ENCODE results near the gene CFAP20DC.

Gene CFAP20DC

GRCh38 chr3:58804914-58805313, 244.9 kb downstream of the CFAP20DC start:
- no peak for DNase-seq (ENCODE audit: extremely low read depth, low read depth)
- H3K4me3 ChIP-seq (replicated peaks; ENCODE audit: low read depth, low read length), result no peak overlapping the region
- TF ChIP-seq CTCF (IDR thresholded peaks at IDR 0.05; ENCODE audit: low read depth, low read length, missing control alignments), result no peak

- no peak for TF ChIP-seq CTCF (IDR thresholded peaks at IDR 0.05; ENCODE audit: low read depth, low read length, missing control alignments)
- DNase-seq (ENCODE audit: extremely low read depth, low read depth), result no peak
These were observed 248.3 kb downstream of the CFAP20DC start for GRCh38 chr3:58801541-58801940.

GRCh38 chr3:58800940-58801339, 248.9 kb downstream of the CFAP20DC start:
- no peak overlapping the region for H3K4me3 ChIP-seq (replicated peaks; ENCODE audit: low read depth, low read length)
- no peak for DNase-seq (ENCODE audit: extremely low read depth, low read depth)
- no peak for TF ChIP-seq CTCF (IDR thresholded peaks at IDR 0.05; ENCODE audit: low read depth, low read length, missing control alignments)

More at GRCh38 chr3:58801541-58801940, 248.3 kb downstream of the CFAP20DC start:
- no peak overlapping the region for H3K4me3 ChIP-seq (replicated peaks; ENCODE audit: low read depth, low read length)

GRCh38 chr3:58800032-58800431, 249.8 kb downstream of the CFAP20DC start:
- no peak overlapping the region for H3K4me3 ChIP-seq (replicated peaks; ENCODE audit: low read depth, low read length)
- DNase-seq (ENCODE audit: extremely low read depth, low read depth), result no peak
- no peak for TF ChIP-seq CTCF (IDR thresholded peaks at IDR 0.05; ENCODE audit: low read depth, low read length, missing control alignments)

GRCh38 chr3:58799271-58799670, 250.6 kb downstream of the CFAP20DC start:
- no peak for TF ChIP-seq CTCF (IDR thresholded peaks at IDR 0.05; ENCODE audit: low read depth, low read length, missing control alignments)
- DNase-seq (ENCODE audit: extremely low read depth, low read depth), result no peak
- no peak overlapping the region for H3K4me3 ChIP-seq (replicated peaks; ENCODE audit: low read depth, low read length)

GRCh38 chr3:58798312-58798711, 251.5 kb downstream of the CFAP20DC start:
- no peak for DNase-seq (ENCODE audit: extremely low read depth, low read depth)
- H3K4me3 ChIP-seq (replicated peaks; ENCODE audit: low read depth, low read length), result no peak overlapping the region
- no peak for TF ChIP-seq CTCF (IDR thresholded peaks at IDR 0.05; ENCODE audit: low read depth, low read length, missing control alignments)

GRCh38 chr3:58794750-58795149, 255.1 kb downstream of the CFAP20DC start:
- H3K4me3 ChIP-seq (replicated peaks; ENCODE audit: low read depth, low read length), result no peak overlapping the region
- no peak for DNase-seq (ENCODE audit: extremely low read depth, low read depth)
- no peak for TF ChIP-seq CTCF (IDR thresholded peaks at IDR 0.05; ENCODE audit: low read depth, low read length, missing control alignments)
